RPMI7951 (cell line): ENCODE results near the gene IPO11. TPM values are rescaled to one million over a fixed set of nuclear protein-coding genes. Genes with fewer than 3 reads are reported as not detected.
"Not testable (repeated sequence)": the region's sequence is repeated elsewhere in the genome, so short reads cannot be mapped to it uniquely, and the experiment has no call there.

Source experiments
- DNase-seq: peaks from one replicate; pipeline ENCODE4 v3.0.0-alpha.2; 2012; ENCODE audit warnings: low read depth
- total RNA-seq: library from RNA; depleted of rRNA; stranded (reverse); fragments of >200 nt; shearing (Covaris generic); gene quantifications from 2 replicates; pipeline ENCODE4 v1.2.3, GENCODE V29; 2014; rRNA removed

Gene IPO11
- total RNA-seq, 1 experiment from 2014 or later = 22.9 TPM

GRCh38 chr5:62643556-62644451 lies 231.2 kb downstream of the IPO11 start:
- no peak for DNase-seq

- DNase-seq = no peak
Measured at GRCh38 chr5:62645223-62645622, 232.7 kb downstream of the IPO11 start.

GRCh38 chr5:62647241-62647640 lies 234.7 kb downstream of the IPO11 start:
- DNase-seq = no peak

DNA sequence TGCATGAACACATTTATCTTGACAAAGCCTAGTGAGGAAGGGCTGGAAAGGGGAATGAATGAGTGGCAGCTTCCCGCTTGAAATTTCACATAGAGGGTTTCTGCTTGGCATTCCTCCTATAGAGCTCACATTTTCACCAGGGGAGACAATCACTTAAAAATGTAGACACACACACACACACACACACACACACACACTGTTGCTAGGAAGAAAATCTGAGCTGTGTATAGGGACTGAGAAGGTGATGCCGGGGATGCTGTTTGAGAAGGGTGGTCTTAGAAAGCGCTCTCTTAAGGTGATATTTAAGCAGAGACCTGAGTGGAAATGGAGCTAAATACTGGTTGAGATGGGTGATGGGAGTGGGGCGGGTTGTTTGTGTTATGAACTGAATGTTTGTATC lies 236.5 kb downstream of the IPO11 start:
- DNase-seq = no peak

- DNase-seq = no peak
Measured at GRCh38 chr5:62649476-62650113, 237.0 kb downstream of the IPO11 start.

DNA sequence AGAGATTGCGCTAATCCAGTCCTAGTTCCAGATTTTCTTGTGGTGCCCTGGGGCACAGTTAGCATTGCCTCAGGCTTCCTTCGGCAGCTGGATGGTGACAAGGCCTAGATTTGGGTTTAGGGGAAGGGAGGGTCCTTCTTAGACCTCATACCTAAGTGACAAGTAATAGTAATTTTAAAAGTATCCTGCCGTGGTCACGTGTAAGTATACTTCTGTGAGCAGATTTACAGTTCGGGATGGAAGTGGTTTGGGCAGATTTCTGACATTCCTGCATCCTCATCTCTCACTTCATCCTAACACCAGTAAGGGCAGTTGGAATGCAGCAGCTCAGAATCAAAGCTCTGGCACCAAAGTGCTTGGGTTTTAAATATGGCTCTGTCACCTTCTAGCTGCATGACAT lies 237.6 kb downstream of the IPO11 start:
- no peak for DNase-seq

- no peak for DNase-seq
Measured at GRCh38 chr5:62652225-62652624, 239.7 kb downstream of the IPO11 start.

DNA sequence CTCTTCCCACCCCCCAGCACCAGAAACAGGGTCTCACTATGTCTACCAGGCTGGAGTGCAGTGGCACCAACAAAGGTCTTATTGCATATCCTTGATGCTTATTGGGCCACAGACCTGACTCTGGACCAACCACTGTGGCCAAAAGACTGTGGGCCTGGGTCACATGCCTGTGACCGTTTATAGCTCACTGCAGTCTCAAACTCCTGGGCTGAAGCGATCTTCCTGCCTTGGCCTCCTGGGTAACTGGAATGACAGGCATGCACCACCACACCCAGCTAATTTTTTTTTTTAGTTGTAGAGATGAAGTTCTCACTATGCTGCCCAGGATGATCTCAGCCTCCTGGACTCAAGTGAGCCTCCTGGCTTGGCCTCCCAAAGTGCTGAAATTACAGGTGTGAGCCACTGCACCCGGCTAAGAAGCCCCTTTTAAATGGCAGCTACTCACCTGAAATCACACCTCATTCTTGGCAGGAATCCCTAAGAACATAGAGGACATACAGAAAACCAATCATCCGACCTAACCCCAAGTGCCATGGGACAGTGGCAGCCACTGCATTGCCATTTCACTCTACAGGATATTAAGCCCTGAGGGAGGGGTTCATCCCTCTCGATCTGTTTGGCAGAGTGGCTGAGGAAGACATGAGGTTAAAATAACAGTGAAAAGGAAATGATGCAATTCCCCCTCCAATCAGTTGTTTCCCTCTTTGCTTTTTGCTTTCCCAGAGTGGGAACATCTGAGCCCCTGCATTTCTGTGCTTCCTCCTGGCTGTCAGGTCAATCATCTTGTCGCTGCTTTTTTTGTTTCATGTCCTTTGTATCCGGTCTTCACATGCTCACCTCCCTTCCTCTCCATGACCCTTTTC lies 240.7 kb downstream of the IPO11 start:
- DNase-seq = no peak

DNA sequence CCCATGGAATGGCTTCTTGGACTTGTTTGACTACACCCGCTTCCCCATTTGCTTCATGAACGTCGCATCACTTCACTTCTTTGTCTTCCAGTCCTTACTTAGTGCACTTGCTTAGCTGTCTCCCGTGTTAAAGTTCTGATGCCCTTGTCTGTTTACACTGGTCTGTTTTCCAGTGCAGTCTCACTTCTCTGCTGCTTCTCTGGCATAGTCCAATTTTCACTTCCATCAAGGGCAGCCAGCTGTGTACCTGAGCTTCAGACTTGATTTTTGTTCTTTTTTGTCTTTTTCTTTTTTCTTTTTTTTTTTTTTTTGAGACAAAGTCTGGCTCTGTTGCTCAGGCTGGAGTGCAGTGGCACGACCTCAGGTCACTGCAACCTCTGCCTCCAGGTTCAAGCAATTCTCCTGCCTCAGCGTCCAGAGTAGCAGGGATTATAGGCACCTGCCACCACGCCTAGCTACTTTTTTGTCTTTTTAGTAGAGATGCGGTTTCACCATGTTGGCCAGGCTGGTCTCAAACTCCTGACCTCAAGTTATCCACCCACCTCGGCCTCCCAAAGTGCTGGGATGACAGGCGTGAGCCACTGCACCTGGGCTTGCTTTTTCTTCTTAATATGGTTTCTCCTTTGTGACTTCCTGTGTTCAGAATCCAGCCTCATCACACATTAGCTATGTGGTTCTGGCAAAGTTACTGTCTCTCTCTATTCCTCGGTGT lies 241.5 kb downstream of the IPO11 start:
- no peak for DNase-seq

DNA sequence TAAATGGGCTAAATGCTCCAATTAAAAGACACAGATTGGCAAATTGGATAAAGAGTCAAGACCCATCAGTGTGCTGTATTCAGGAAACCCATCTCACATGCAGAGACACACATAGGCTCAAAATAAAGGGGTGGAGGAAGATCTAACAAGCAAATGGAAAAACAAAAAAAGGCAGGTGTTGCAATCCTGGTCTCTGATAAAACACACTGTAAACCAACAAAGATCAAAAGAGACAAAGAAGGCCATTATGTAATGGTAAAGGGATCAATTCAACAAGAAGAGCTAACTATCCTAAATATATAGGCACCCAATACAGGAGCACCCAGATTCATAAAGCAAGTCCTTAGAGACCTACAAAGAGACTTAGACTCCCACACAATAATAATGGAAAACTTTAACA lies 245.2 kb downstream of the IPO11 start:
- DNase-seq = not testable (repeated sequence)

- DNase-seq = no peak
Measured at GRCh38 chr5:62661126-62661525, 248.6 kb downstream of the IPO11 start.

DNA sequence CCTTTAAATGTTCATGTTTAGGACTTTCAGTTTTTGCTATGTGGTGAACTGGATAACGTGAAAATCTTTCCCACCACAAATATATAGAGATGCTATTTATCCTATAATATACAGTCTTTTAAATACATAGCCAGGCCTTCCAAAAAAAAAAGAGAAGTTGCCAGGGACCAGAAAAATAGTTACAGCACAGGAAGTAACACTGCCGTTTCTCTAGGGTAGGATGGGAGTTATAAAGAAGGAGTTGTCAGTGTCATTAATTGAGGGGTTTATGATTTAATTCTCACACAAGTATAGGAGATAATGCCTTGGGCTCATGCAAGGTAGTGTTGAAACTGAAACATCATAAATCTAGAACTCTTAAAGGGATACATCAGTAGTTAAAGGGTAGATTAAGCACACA lies 250.0 kb downstream of the IPO11 start:
- DNase-seq = no peak

DNA sequence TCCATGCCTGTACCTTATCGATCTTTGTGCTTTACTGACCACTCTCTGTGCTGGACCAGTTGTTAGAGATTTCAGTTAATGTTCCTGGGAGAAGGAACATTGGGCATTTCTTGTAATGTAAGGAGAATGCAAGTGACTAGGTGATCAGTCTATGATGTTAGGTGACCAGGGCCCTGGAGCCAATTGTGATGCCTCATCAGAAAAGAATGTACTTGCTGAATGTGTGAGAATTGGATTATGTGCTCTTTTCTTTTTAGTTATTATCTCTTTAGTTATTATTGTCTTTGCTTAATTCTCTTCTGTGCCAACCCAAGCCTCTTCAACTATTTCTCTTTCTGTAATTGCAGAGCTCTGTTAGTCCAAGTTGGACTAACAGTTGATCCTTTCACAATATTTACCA lies 258.9 kb downstream of the IPO11 start:
- DNase-seq = no peak

GRCh38 chr5:62676596-62676995 lies 264.0 kb downstream of the IPO11 start:
- not testable (repeated sequence) for DNase-seq

Other genes starting within 250 kb of the IPO11 start
- gene KIF2A, start 106.6 kb upstream of the IPO11 start, total RNA-seq = 48.5 and 54.9 TPM in 2 replicates
- 23.1 and 29.0 TPM in 2 replicates for gene DIMT1, start 8.9 kb upstream of the IPO11 start, total RNA-seq
- 0.12 and 0.59 TPM in 2 replicates for gene LRRC70, start 166.1 kb downstream of the IPO11 start, total RNA-seq